ENCODE data around the gene KCTD11. TPM values are rescaled to one million over a fixed set of nuclear protein-coding genes. Genes with fewer than 3 reads are reported as not detected.
A peak's percentile ranks its signal among the peaks of the same experiment; 100 is the strongest.

The KCTD11 gene
- total and polyA plus RNA-seq, 4 experiments from 2014 or later: 0.33 to 4.3 (median 2.7) TPM

DNA sequence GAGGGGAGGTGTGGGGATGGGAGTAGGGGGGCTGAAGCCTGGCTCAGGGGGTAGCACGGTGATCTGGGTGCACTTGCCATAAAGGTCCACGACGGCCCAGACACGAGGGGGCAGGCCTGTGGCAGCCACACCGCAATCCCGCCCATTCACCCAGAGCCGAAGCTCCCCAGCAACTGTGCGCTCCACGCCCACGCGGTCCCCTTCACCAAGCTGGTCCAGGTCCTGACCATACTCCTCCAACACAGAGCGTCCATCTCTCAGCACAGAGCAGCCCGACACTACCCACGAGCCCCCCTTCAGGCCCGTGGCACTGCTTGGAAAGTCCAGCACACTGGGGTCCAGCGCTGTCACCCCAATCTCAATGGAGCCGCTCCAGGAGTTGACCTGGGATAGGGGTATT is 24.5 kb upstream of the KCTD11 start:
- Histone ChIP-seq H3K27ac (ENCODE audit: low read depth, low read length) (no peak overlapping the region), H3K27me3 (ENCODE audit: insufficient read depth, low read length) (no peaks in the 10 kb centered on the region), H3K4me3 (ENCODE audit: low read length in 2 of 2) (no peak overlapping the region), H3K9me3 (ENCODE audit: control insufficient read depth in 1 of 2, low read length in 2 of 2) (no peaks in the 10 kb centered on the region), H3K4me1 (ENCODE audit: insufficient read depth, low read length) (peaks cover 39% of the 10 kb centered on the region), H3K36me3 (ENCODE audit: insufficient read depth, low read length) (peaks cover 13% of the 10 kb centered on the region)
- intact Hi-C loops (cut with micrococcal nuclease): no loop called here
- Mint-ChIP-seq H3K4me1 (peaks cover 26 to 54% (median 36%) of the 10 kb centered on the region in 4 donors), H3K36me3 (peaks cover 0 to 19% of the 10 kb centered on the region in 2 donors), H3K9me3 (peaks cover 0 to 4% (median 0%) of the 10 kb centered on the region in 8 donors), H3K27ac (peak overlapping the region in 2 of 7 donors; percentile 76 to 93), H3K4me3 (peak overlapping the region in 4 of 8 donors; percentile 42 to 98 (median 54)), H3K27me3 (no peaks in the 10 kb centered on the region)
- ChIA-PET CTCF (ENCODE audit: partially characterized antibody) (interaction anchor here (1.7 to 6.5 kb wide), 3 partner anchors 9 to 22 kb away, joined by 6 to 115 read pairs (median 31); partner anchors contain the start of gene ACAP1), POLR2A (ENCODE audit: partially characterized antibody) (interaction anchor here (1.1 to 6.8 kb wide), 2 partner anchors 10 to 18 kb away, joined by 4 to 61 read pairs; partner anchors contain the start of gene ACAP1)
- DNase-seq: no peak

DNA sequence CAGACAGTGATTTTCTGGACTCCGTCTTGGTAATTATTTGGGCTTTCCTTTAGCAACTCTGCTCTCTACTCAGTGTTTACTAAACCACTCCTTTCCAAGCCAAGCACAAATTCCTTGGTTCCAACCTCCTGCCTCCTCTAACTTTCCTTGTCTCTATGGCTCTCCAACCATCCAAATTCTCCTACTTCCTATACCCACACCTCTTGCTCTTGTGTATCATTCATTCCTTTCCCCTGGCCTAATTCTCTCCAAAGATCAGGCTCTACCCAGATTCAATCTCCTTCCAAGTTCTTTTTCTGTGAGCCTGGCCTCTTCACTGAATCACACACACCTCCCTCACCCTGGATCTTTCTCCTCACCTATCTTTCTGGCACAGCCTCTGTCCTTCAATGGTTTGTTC is 24.0 kb upstream of the KCTD11 start:
- H3K27me3 ChIP-seq (ENCODE audit: insufficient read depth, low read length): no peaks in the 10 kb centered on the region
- ChIA-PET CTCF (ENCODE audit: partially characterized antibody) (interaction anchor here (1.7 to 6.5 kb wide), 3 partner anchors 8 to 21 kb away, joined by 6 to 115 read pairs (median 31); partner anchors contain the start of gene ACAP1), POLR2A (ENCODE audit: partially characterized antibody) (interaction anchor here (1.0 to 6.8 kb wide), 5 partner anchors 9 to 19 kb away, joined by 4 to 71 read pairs (median 44); partner anchors contain the start of genes ACAP1 and GPS2)
- no peak overlapping the region for H3K4me3 ChIP-seq (ENCODE audit: low read length in 2 of 2)
- H3K36me3 ChIP-seq (ENCODE audit: insufficient read depth, low read length): peaks cover 8% of the 10 kb centered on the region
- peak overlapping the region; percentile 41 to 98 (median 79) for H3K4me3 Mint-ChIP-seq
- H3K36me3 Mint-ChIP-seq: peaks cover 0 to 19% of the 10 kb centered on the region in 2 donors
- H3K4me1 Mint-ChIP-seq: peaks cover 30 to 59% (median 41%) of the 10 kb centered on the region in 4 donors
- H3K27me3 Mint-ChIP-seq: no peaks in the 10 kb centered on the region
- intact Hi-C loops (cut with micrococcal nuclease): loop anchor here (2.0 kb wide), 1 partner anchor 23 kb away; no protein-coding TSS in a partner anchor
- no peaks in the 10 kb centered on the region for H3K9me3 ChIP-seq (ENCODE audit: control insufficient read depth in 1 of 2, low read length in 2 of 2)
- peaks cover 0 to 4% (median 0%) of the 10 kb centered on the region in 8 donors for H3K9me3 Mint-ChIP-seq
- H3K27ac ChIP-seq (ENCODE audit: low read depth, low read length): no peak overlapping the region
- DNase-seq: no peak
- peak overlapping the region; percentile 60 to 93 (median 80) for H3K27ac Mint-ChIP-seq
- H3K4me1 ChIP-seq (ENCODE audit: insufficient read depth, low read length): peaks cover 43% of the 10 kb centered on the region

DNA sequence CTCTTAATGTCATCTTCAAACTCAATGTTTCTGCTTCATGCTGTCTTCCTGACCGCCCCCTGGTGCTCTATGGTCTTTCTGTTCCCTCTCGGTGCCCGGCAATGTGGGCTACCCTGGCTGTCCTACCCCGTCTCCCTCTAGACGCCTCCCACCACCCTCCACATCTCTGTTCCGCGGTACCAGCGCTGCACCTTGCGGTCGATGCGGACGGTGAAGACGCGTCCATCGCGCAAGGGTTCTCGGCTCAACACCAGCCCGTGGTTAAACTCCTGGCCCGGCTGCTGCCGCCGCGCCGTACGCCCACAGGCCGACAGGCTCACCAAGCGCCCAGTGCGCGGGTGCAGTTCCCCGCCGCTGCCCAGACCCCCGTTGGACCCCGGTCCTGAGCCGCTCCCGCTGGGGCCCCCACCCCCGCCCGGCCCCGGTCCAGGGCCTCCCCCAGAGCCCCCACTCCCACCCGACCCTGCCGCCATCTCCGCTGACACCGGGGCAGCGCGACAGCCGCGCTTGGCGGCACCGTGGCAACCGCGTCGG is 23.1 kb upstream of the KCTD11 start, which contains the start of gene NEURL4:
Gene NEURL4 (minus strand): TSS at position 496 of the 534 bp plus-strand sequence. CDS start 23 bp downstream, at position 473.
- H3K27ac Mint-ChIP-seq: peak within 1 kb of the TSS; percentile 93 to 99 (median 98)
- H3K27me3 Mint-ChIP-seq: no peaks in the 10 kb centered on the region
- Histone ChIP-seq H3K27ac (ENCODE audit: low read depth, low read length) (peak within 1 kb of the TSS; percentile 82), H3K9me3 (ENCODE audit: control insufficient read depth in 1 of 2, low read length in 2 of 2) (no peaks in the 10 kb centered on the region), H3K36me3 (ENCODE audit: insufficient read depth, low read length) (no peaks in the 10 kb centered on the region), H3K4me1 (ENCODE audit: insufficient read depth, low read length) (peaks cover 49% of the 10 kb centered on the region), H3K27me3 (ENCODE audit: insufficient read depth, low read length) (no peaks in the 10 kb centered on the region), H3K4me3 (ENCODE audit: low read length in 2 of 2) (peak within 1 kb of the TSS; percentile 94 to 99)
- H3K4me1 Mint-ChIP-seq: peaks cover 34 to 59% (median 45%) of the 10 kb centered on the region in 4 donors
- H3K9me3 Mint-ChIP-seq: peaks cover 0 to 4% (median 0%) of the 10 kb centered on the region in 8 donors
- intact Hi-C loops (cut with micrococcal nuclease): loop anchor here (1.0 to 2.0 kb wide), 7 partner anchors 8 to 155 kb away; partner anchors contain the start of genes EIF5A, GPS2, POLR2A and TMEM256
- ChIA-PET CTCF (ENCODE audit: partially characterized antibody) (interaction anchor here (0.8 to 1.5 kb wide), 7 partner anchors 9 to 359 kb away, joined by 3 to 15 read pairs (median 4); partner anchors contain the start of gene TP53), POLR2A (ENCODE audit: partially characterized antibody) (interaction anchor here (0.9 to 3.5 kb wide), 26 partner anchors 8 to 528 kb away, joined by 3 to 71 read pairs (median 6); partner anchors contain the start of genes ACADVL, CD68, CTDNEP1 and DVL2)
- peak in 1 of 5 donors; percentile 62 for DNase-seq
- peak within 1 kb of the TSS; percentile 97 to 98 (median 98) for H3K4me3 Mint-ChIP-seq
- peaks cover 0 to 15% of the 10 kb centered on the region in 2 donors for H3K36me3 Mint-ChIP-seq

DNA sequence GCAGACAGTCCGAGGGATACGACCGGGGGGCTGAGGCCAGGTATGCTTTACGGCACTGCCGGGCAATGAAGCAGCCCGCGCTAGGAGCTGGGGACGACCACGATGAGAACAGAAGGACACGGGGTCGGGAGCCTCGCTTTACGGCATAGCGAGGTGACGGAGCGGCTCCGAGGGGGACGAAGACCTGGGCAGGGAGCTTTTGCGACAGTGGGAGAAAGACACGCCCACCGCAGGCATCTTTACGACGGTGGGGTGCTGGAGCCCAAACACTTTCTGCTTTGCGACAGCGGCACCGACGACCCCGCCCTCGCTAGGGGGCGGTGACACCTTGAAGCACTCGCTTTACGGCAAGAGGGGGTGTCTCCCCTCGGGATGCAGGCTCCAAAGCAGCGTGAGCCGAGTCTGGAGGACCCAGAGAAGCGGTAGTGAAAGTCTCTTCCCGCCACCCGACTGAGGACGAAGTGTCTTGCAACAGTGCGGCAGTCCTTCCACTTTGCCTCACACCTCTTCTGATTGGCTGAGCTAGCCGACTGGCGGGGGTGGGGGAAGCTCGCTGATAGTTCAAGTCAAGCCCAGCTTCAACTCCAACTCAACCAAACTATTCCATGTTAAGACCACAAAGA is 22.5 kb upstream of the KCTD11 start:
- peak overlapping the region; percentile 94 to 99 for H3K4me3 ChIP-seq (ENCODE audit: low read length in 2 of 2)
- H3K27me3 Mint-ChIP-seq: no peaks in the 10 kb centered on the region
- intact Hi-C loops (cut with micrococcal nuclease): loop anchor here (1.0 to 2.0 kb wide), 7 partner anchors 8 to 155 kb away; partner anchors contain the start of genes EIF5A, GPS2, POLR2A and TMEM256

DNA sequence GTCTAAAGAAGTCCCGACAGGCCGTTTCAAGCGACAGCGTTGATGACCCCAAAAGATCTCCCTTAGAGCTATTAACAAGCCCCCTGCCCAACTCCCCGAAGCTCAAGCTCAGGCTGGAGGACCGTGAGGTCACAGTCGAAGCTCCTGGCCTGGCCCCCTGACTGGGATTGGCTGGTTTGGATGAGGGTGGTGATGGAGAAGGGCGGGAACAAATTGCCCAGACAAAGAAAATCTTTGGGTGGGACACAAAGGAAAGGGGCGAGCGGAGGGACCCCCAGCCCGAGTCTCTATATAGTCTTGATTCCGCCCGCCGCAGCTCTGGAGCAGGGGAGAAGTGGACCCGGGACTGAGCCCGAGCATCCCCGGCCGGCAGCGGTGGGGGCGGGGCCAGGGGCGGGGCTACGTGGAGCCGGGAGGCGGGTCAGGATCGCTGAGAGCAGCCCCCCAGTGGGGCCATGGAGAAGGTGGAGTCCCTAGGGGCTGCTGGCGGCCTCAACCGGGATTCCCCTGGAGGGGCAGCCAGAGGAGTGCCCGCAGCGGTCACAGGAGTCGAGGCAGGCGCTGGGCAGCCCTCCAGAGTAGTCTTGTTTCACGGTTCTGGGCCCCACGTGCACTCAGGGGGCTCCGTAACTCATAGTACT is 21.8 kb upstream of the KCTD11 start:
- intact Hi-C loops (cut with micrococcal nuclease): loop anchor here (1.0 to 2.0 kb wide), 7 partner anchors 7 to 154 kb away; partner anchors contain the start of genes EIF5A, GPS2, POLR2A and TMEM256

More for the DNA sequence above, 22.5 kb upstream of the KCTD11 start:
- Mint-ChIP-seq H3K36me3 (peaks cover 0 to 9% of the 10 kb centered on the region in 2 donors), H3K4me3 (peak overlapping the region; percentile 97 to 98 (median 98)), H3K9me3 (peaks cover 0 to 4% (median 0%) of the 10 kb centered on the region in 8 donors), H3K27ac (peak overlapping the region; percentile 93 to 99 (median 98)), H3K4me1 (peaks cover 32 to 58% (median 42%) of the 10 kb centered on the region in 4 donors)
- H3K36me3 ChIP-seq (ENCODE audit: insufficient read depth, low read length): no peaks in the 10 kb centered on the region
- ChIA-PET POLR2A (ENCODE audit: partially characterized antibody) (interaction anchor here (0.6 to 3.5 kb wide), 32 partner anchors 8 to 528 kb away, joined by 3 to 71 read pairs (median 6); partner anchors contain the start of genes ACADVL, CD68, CTDNEP1 and DVL2), CTCF (ENCODE audit: partially characterized antibody) (interaction anchor here (0.7 to 1.5 kb wide), 12 partner anchors 10 to 358 kb away, joined by 3 to 15 read pairs (median 4); partner anchors contain the start of gene TP53)
- peaks cover 49% of the 10 kb centered on the region for H3K4me1 ChIP-seq (ENCODE audit: insufficient read depth, low read length)
- no peaks in the 10 kb centered on the region for H3K27me3 ChIP-seq (ENCODE audit: insufficient read depth, low read length)
- peak overlapping the region; percentile 82 for H3K27ac ChIP-seq (ENCODE audit: low read depth, low read length)
- H3K9me3 ChIP-seq (ENCODE audit: control insufficient read depth in 1 of 2, low read length in 2 of 2): no peaks in the 10 kb centered on the region
- DNase-seq: peak; percentile 97 to 99 (median 97)

DNA sequence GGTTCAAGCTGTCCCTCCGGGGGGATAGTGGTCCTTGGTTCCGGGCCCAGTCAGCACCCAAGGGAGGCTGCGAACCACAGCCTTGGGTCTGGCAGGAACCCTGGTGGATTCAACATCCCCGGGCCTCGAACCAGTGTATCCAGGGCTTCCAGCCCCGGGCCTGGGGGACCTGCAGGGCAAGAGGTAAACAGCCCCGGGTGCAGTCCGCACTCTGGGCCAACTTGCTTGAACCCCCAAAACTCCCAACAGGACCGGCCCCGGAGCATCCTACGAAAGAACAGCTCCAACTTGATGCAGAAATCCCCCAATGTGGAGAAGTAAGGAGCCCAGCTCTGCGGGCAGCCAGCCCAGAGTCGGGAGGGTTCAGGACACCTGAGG is 21.3 kb upstream of the KCTD11 start:
- H3K27me3 ChIP-seq (ENCODE audit: insufficient read depth, low read length): no peaks in the 10 kb centered on the region
- Mint-ChIP-seq H3K36me3 (peaks cover 0 to 8% of the 10 kb centered on the region in 2 donors), H3K4me3 (peak overlapping the region in 6 of 8 donors; percentile 9 to 98 (median 98)), H3K9me3 (peaks cover 0 to 4% (median 0%) of the 10 kb centered on the region in 8 donors), H3K4me1 (peaks cover 37 to 70% (median 51%) of the 10 kb centered on the region in 4 donors), H3K27me3 (no peaks in the 10 kb centered on the region), H3K27ac (peak overlapping the region in 4 of 7 donors; percentile 60 to 99 (median 96))
- no peak for DNase-seq
- no peaks in the 10 kb centered on the region for H3K36me3 ChIP-seq (ENCODE audit: insufficient read depth, low read length)
- peaks cover 58% of the 10 kb centered on the region for H3K4me1 ChIP-seq (ENCODE audit: insufficient read depth, low read length)
- no peaks in the 10 kb centered on the region for H3K9me3 ChIP-seq (ENCODE audit: control insufficient read depth in 1 of 2, low read length in 2 of 2)
- intact Hi-C loops (cut with micrococcal nuclease): no loop called here
- H3K27ac ChIP-seq (ENCODE audit: low read depth, low read length): peak overlapping the region; percentile 82
- H3K4me3 ChIP-seq (ENCODE audit: low read length in 2 of 2): peak overlapping the region; percentile 94 to 99
- CTCF ChIA-PET (ENCODE audit: partially characterized antibody): interaction anchor here (1.1 kb wide), 1 partner anchor 10 kb away, joined by 3 read pairs; no protein-coding TSS in a partner anchor
- POLR2A ChIA-PET (ENCODE audit: partially characterized antibody): interaction anchor here (1.7 to 3.5 kb wide), 9 partner anchors 9 to 356 kb away, joined by 8 to 71 read pairs (median 14); partner anchors contain the start of genes GPS2, PLSCR3, TMEM102 and TMEM256

More for the DNA sequence above, 21.8 kb upstream of the KCTD11 start:
- ChIA-PET CTCF (ENCODE audit: partially characterized antibody) (interaction anchor here (0.7 to 1.5 kb wide), 12 partner anchors 10 to 357 kb away, joined by 3 to 15 read pairs (median 4); partner anchors contain the start of gene TP53), POLR2A (ENCODE audit: partially characterized antibody) (interaction anchor here (0.6 to 3.5 kb wide), 32 partner anchors 9 to 527 kb away, joined by 3 to 71 read pairs (median 6); partner anchors contain the start of genes ACADVL, CD68, CTDNEP1 and DVL2)
- Histone ChIP-seq H3K27me3 (ENCODE audit: insufficient read depth, low read length) (no peaks in the 10 kb centered on the region), H3K4me3 (ENCODE audit: low read length in 2 of 2) (peak overlapping the region; percentile 94 to 99), H3K27ac (ENCODE audit: low read depth, low read length) (peak overlapping the region; percentile 82), H3K4me1 (ENCODE audit: insufficient read depth, low read length) (peaks cover 52% of the 10 kb centered on the region), H3K9me3 (ENCODE audit: control insufficient read depth in 1 of 2, low read length in 2 of 2) (no peaks in the 10 kb centered on the region), H3K36me3 (ENCODE audit: insufficient read depth, low read length) (no peaks in the 10 kb centered on the region)
- Mint-ChIP-seq H3K4me1 (peaks cover 32 to 65% (median 46%) of the 10 kb centered on the region in 4 donors), H3K9me3 (peaks cover 0 to 4% (median 0%) of the 10 kb centered on the region in 8 donors), H3K4me3 (peak overlapping the region; percentile 97 to 98 (median 98)), H3K27me3 (no peaks in the 10 kb centered on the region), H3K27ac (peak overlapping the region; percentile 93 to 99 (median 98)), H3K36me3 (peaks cover 0 to 8% of the 10 kb centered on the region in 2 donors)
- DNase-seq: peak in 4 of 5 donors; percentile 81 to 86 (median 85)
